Suprapubic skin (tissue), 3 donors: Measurements from ENCODE around the gene ZBTB20.

Experiments used
- POLR2AphosphoS5 ChIP-seq, 3 donors: sonication (generic); formaldehyde crosslinking; IDR thresholded peaks; one replicate each; pipeline ENCODE4 v1.6.1; 2017; ENCODE audit warnings: antibody characterized with exemption in 3 of 3
- TF ChIP-seq, protein P1 (sequence below), 2 donors: fragments of 200-600 bp in 1 of 2; fragments of 450-650 bp in 1 of 2; sonication (generic) in 1 of 2; IDR thresholded peaks; one replicate each; pipeline ENCODE4 v1.5.1; 2016 to 2019; ENCODE audit warnings: antibody characterized with exemption in 2 of 2, mild to moderate bottlenecking in 1 of 2, moderate library complexity in 1 of 2

DNA sequence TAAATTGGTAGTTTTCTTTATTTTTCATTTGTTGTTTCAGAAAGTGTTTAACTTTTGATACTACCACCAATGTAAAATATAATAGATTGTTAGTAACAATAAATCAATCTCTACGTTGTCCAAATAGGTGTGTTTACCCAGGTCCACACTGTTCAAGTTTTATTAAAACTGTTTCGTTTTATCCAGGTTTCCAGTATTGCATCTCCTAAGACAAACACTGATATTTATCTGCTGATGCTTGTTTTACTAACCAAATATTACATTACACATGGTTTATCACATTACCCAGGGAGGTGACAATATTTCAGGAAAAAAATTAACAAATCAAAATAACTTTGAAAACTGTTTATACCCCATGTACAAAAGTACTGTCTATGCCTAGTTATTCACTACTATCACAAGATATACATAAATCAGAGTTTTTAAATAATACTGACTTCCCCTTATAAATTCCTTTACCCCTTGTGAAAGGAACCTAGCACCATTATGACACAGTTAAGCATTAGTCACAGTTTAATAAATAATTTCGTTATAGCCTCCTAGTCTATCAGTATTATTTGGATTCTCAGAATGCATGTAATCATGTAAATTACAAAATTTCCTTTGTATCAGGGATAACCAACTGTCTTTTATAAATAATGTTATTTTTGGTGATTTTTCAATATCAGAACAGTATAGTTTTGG is 205.3 kb downstream of the ZBTB20 start:
- TF ChIP-seq, protein P1, sequence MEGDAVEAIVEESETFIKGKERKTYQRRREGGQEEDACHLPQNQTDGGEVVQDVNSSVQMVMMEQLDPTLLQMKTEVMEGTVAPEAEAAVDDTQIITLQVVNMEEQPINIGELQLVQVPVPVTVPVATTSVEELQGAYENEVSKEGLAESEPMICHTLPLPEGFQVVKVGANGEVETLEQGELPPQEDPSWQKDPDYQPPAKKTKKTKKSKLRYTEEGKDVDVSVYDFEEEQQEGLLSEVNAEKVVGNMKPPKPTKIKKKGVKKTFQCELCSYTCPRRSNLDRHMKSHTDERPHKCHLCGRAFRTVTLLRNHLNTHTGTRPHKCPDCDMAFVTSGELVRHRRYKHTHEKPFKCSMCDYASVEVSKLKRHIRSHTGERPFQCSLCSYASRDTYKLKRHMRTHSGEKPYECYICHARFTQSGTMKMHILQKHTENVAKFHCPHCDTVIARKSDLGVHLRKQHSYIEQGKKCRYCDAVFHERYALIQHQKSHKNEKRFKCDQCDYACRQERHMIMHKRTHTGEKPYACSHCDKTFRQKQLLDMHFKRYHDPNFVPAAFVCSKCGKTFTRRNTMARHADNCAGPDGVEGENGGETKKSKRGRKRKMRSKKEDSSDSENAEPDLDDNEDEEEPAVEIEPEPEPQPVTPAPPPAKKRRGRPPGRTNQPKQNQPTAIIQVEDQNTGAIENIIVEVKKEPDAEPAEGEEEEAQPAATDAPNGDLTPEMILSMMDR (IDR thresholded peaks at IDR 0.05) = no peak
- TF ChIP-seq POLR2AphosphoS5 (IDR thresholded peaks at IDR 0.05) = no peak
